GM12891 (cell line): Measurements from ENCODE around the gene PLEKHD1.

Source experiments
- POLR2A ChIP-seq: IDR thresholded peaks from 2 replicates; pipeline ENCODE4 v1.6.1; 2011; ENCODE audit warnings: low read depth, low read length, control low read depth
- POLR2AphosphoS5 ChIP-seq: IDR thresholded peaks from 2 replicates; pipeline ENCODE4 v1.6.1; 2011; ENCODE audit warnings: low read depth, low read length, control low read depth
- POU2F2 ChIP-seq: IDR thresholded peaks from 2 replicates; pipeline ENCODE4 v1.6.1; 2011; ENCODE audit warnings: low read depth, mild to moderate bottlenecking, control low read depth, low read length, moderate library complexity
- TAF1 ChIP-seq: IDR thresholded peaks from 2 replicates; pipeline ENCODE4 v1.6.1; 2011; ENCODE audit warnings: low read depth, low read length, control low read depth

DNA sequence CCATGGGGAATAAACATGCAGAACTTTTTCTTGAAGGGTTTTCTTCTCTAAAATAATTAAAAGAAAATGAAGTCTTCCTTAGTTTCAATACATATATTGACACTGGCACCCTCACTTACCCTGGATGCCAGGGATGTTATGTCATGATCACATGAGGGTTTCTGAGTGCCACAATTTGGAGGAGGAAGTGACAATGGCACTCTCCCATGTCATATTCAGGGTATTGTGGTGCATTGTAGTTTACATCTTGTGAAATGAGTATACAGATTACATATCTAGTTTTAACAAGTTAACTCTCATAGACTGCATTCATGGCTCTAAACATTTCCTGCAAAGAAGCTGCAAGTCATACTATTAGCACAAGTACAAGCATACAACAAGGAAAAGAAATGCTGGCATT, 52.4 kb downstream of the PLEKHD1 start:
- TF ChIP-seq POLR2A: no peak
- TF ChIP-seq POLR2AphosphoS5: no peak
- TF ChIP-seq TAF1: no peak
- no peak for TF ChIP-seq POU2F2
